GM15510 (cell line): ENCODE data around the gene FBXL7.

Experiments
- POLR2A ChIP-seq: IDR thresholded peaks from 3 replicates; pipeline ENCODE4 v1.6.1; 2011; ENCODE audit warnings: borderline replicate concordance; ENCODE audit not compliant: insufficient read length; ENCODE audit errors: extremely low read depth

The FBXL7 gene

DNA sequence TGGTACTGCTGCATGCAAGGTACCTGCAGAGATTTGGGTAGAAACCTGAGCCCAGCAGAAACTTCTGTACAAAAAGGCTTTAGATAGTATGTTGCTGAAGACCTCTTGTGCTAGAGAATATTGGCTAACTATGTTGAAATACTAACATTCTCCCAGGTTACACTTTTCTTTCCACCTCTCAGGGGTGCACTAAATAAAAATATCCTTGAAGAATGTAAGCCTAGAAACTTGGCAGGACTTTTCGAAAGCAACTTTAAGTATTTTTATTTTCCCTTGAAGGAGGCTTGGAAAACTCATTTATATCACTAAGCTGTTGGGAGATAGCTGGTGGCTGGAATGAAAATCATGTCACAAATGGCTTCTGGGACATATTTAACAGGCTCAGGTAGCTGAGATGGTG, 50.0 kb downstream of the FBXL7 start:
- TF ChIP-seq POLR2A = no peak

DNA sequence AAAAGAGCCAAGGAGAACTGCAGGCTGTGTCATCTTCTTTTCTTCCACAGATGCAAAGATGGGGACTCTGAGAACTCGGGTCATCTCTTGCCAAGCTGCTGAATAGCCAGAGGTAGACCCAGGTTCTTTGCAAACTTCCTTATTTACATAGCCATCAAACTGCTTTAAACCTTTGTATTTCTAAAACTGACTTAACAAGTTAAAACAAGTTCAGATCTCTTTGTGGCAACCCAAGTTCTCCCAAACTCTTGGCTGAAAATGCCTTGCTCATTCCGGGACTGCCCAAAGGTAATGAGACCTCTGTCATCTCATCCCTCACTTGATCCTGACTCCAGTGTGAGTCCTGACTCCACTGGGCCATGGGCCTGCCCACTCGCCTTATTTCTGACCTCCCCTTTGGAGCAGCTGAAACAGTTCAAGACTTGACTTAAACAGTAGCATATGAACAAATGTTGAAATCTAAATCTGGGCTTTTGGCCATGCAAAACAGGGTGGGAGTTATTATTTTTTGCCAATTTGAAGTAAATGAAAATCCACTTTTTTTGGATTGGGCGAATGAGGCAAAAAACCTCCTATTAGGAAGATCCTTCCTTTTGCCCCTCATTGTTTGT, 50.6 kb downstream of the FBXL7 start:
- no peak for TF ChIP-seq POLR2A

DNA sequence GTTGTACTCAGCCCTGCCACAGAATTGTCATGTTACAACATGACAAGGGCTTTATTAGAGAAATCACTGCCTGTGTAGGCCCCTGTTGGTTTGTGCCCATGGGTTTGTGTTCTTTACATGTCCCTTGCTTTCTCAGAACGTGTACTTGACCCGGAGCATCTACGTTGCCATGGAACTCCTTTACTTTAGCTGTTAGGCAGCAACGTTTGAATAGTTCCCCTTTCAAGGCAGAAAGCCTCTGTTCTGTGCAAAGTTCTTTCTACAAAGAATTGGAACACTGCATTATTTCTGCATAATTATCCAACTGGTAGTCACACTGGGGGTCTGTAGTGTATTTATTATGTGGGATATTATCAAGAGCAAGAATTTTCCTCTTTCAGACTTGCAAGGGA, 51.1 kb downstream of the FBXL7 start:
- TF ChIP-seq POLR2A = no peak

DNA sequence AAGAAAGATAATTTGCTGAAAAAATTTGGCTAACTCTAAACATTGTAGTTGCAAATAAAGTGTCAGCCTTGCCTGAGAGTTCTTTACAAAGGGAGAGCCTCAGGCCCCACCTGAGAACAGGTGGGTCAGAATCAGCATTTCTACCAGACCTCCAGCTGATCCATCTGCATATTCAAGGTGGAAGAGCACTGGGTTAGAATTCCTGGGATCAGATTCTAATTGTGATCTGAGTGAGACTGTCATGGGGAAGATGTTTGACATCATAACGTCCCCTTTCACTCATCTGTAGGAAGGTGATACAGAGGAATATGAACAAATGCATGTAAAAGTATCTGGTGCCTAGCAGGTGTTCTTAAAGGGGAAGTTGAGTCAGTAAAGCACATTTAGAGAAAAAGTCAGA, 54.6 kb downstream of the FBXL7 start:
- no peak for TF ChIP-seq POLR2A

DNA sequence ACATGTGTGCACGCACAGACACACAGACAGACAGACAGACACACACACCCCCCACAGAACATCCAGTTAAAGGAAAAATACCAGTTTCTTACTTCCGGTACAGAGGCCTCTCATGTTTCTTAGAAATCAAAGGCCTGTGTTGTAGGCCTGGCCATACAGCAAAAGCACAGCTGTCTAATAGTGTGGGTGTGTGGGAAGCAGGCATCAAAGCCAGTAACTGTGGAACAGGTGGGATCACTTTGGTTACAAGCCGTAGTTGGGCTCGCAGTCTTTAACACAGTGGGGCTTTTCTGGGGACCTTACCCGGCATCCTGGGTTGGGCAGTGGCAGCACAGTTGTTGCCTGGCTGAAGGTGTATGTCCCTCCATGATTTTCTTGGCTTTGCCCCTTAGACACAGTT, 55.2 kb downstream of the FBXL7 start:
- no peak for TF ChIP-seq POLR2A

DNA sequence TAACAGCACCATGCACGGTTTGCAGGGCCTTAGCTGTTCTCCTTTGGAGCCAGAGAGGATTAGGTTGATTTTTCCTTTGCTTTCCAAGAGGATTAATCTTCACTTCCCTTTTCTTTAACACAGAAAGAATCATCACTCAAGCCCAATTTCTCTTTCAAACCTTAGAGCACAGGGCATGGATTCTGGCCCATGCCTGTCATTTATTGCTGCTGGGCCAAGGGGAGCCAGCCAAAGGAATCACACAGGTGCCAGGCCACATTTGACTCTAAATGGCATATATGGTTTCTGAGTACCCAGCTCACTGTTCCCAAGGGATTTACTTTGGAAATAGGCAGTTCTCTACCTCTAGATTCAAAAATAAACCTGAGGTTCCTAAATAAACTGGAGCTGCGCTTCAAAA, 58.3 kb downstream of the FBXL7 start:
- no peak for TF ChIP-seq POLR2A

DNA sequence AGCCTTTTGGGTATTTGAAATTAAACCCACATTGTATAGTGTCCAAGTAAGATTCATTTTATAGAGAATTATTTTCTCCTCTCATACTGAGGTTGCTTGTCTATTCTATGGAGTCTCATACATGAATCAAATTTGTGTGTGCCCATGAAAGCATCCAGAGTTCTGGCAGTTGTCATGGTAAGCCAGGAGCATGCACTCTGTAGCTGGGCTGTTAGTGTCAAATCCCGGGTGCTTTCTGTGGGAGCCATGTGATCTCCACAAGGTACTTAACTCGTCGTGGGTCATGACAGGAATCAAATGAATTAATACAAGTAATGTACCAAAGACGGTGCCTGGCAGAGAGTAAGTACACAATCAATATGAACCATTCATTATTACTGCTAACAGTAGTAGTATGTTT, 58.7 kb downstream of the FBXL7 start:
- TF ChIP-seq POLR2A = no peak

DNA sequence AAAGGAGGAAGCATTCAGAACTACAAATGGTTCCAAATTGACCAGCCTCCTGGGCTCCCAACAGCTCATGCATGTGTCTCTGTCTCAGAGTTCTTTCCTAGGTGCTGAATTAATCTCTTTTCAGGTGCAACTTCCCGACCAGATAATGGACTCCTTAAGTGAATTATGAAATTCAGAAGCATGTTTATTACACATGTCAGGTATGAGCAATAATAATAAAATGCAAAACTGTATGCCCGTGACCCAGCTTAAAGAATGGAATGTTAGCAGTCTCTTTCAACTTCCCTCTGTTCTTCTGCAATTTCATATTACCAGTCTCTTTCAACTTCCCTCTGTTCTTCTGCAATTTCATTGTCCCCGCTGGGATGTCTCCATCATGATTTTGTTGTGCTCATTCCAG, 60.4 kb downstream of the FBXL7 start:
- no peak for TF ChIP-seq POLR2A

DNA sequence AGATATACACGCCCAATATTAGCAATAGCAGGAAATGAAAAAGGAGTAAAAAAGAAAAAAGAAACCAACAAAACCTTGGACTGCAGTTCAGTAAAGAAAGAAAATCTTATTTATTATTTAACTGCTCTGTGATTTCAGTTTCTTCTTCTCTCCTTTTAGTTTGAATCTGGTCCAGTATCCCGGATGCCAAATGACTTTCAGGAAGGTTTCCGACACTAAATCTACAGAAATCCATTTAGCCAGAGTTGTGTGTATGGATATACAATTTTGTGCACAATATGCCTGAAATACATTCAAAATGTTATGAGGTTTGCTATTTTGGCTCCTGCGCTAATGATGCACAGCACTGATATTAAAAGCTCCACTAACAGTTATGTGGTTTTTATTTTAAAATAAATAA, 64.5 kb downstream of the FBXL7 start:
- no peak for TF ChIP-seq POLR2A

DNA sequence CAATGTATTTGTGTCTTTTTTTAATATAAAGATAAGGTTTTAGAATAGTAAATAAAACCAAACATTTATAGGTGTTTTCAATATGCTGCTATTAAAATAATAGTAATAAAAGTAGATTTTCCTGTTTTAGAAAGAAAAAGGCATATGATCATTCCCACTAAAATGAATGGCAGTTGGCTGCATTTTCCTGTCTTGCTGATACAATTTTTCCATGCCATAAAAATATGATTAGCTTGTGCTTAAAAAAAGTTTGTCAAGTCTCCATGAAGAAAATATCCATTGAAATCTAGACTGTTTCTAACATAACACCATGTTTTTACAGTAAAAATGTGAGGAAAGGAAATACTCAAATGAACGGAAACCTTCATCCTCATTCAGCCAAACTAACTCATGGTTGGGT, 65.0 kb downstream of the FBXL7 start:
- TF ChIP-seq POLR2A = no peak

DNA sequence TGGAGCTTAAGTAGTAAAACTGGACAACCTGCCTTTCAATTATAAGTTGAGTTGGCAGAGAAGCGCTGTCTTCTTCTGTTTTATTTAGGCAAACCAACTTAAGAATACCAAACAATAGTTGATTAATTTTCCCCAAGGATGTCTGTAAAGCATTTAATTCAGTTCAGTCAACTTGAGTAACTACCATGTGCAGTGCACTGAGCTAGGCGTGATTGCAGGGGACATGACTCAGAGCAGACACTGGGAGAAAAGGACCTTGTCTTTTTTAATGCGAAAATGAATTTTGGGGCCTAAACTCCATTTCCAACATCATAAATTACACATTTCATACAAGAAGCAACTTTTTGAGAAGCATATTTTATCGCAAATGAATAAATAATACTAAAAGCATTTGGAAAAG, 66.3 kb downstream of the FBXL7 start:
- TF ChIP-seq POLR2A = no peak

DNA sequence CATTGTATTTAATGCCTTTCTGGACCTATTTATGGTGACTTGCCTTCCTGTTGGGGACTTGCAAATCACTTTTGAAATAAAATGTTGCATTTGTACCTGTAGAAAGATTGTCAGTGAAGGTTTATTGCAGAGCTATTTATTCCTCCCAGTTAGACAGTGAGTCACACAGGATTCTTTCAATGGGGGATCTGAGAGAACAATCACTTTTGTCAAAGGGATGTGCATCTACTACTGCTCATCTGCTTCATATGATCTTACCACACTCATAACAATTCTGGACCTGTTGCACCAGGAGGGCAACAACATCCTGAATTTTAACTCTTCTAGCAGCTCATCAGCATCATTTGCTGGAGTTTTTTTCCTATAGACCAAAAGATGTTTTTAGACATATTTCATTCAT, 66.8 kb downstream of the FBXL7 start:
- TF ChIP-seq POLR2A = no peak

DNA sequence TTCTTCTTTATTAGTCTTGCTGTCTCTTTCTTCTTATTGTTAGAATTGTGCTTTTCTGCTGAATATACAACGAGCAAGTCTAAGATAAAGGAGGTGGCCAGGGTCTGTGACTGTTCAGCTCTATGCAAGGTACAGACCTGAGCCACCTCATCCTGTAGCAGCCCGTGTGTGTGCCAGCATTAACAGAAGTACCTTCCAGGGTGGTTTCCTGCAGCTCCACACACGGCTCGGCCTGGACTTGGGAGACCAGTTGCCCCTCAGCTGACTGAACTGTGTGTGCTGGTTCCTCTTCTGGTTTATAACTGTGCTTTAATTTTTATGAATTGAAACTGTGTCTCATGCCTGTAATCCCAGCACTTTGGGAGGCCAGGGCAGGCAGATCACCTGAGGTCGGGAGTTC, 70.5 kb downstream of the FBXL7 start:
- no peak for TF ChIP-seq POLR2A

DNA sequence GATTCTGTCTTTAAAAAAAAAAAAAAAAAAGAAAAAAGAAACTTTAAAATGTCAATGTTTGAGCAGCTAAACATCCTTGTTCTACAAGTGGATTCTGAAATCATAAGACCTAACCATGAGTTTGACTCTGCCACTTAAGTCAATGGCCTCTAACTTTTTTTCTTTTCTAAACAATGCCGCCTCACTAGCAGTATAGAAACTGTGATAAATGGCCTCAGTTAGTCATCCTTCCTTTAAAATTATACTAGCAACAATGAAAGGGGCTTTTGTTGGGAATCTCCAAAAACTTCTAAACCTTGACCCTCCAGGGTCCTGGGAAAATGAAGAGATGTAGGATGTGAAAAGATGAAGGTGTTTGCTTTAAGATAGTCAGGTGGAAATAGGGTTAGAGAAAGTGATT, 71.1 kb downstream of the FBXL7 start:
- TF ChIP-seq POLR2A = no peak

DNA sequence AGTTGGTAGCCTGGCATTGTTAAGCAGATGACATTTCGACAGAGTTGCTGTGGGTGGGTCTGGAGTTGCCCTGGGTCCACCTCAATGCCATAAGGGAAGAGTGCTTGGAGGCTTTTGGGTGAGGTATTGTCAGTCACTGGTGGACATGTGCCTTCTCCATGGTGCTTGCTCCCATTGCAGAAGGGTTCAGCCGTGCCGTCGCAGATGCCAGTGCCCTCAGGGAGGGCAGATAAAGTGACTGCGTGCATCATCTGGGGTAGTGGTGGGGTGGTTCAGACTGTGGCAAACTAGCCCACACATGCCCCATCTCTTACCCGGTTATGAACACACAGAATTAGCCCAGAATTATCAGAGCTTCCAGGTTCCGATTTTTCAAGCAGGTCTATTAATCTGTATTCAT, 71.6 kb downstream of the FBXL7 start:
- TF ChIP-seq POLR2A = no peak

DNA sequence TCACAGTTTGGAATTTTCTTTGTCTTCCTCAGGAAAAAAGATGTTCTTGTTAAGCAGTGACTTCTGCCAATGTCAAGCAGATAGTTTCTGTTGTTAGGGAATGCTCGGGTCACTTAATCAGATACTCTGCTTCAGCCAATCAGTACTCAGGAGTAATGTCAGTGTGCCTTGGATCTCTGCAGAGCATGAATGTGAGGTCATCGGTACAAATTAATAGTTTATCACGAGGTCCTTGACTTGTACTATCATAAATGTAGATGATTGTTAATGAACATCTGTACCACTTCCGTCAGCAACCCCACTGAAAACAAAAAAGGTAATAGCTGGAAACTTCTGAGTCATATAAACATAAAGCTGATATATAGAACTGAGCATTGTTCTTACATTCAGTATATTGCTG, 73.6 kb downstream of the FBXL7 start:
- no peak for TF ChIP-seq POLR2A

DNA sequence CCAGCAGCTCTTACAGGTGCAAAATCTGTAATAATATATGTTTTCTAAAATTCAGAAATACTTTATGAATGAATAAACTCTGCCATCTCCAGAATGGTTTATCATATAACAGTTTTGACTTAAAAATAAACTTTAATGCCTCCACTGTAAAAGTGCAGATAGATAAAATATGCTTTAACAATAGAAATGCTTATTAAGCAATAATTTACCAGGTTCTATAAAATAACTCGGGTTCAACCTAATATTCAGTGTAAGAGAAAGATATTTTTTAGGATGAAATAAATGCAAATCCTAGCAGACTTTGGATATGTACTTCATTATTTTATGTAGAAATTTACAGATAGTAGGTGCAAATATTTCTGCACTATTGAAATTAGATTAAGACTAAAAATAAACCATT, 74.1 kb downstream of the FBXL7 start:
- no peak for TF ChIP-seq POLR2A
